Activated T-cell treated with anti-CD3 and anti-CD28 coated beads, Interleukin-2, amount 50 U/mL, for 4 hours (primary cell): ENCODE measurements around the gene TRAPPC11. TPM values are rescaled to one million over a fixed set of nuclear protein-coding genes. Genes with fewer than 3 reads are reported as not detected.

Experiments
- ATAC-seq, 2 donors: fragments of 200-7000 bp; cut with Tn5 transposase; one replicate each; pipeline ENCODE4 v1.10.0; 2021
- DNase-seq: peaks from one replicate; pipeline ENCODE4 v3.0.0-alpha.2; 2020
- H3K27me3 Mint-ChIP-seq: one replicate; pipeline ENCODE4 v1.8.0; 2021; ENCODE audit warnings: low read depth, mixed read lengths
- H3K36me3 Mint-ChIP-seq: one replicate; pipeline ENCODE4 v1.8.0; 2022; ENCODE audit warnings: mixed read lengths; ENCODE audit not compliant: insufficient read depth
- H3K4me1 Mint-ChIP-seq: one replicate; pipeline ENCODE4 v1.8.0; 2021; ENCODE audit warnings: low read depth, mixed read lengths
- H3K4me3 Mint-ChIP-seq: one replicate; pipeline ENCODE4 v1.8.0; 2021; ENCODE audit warnings: mild to moderate bottlenecking, moderate library complexity, mixed read lengths
- H3K9me3 Mint-ChIP-seq: one replicate; pipeline ENCODE4 v1.8.0; 2021; ENCODE audit warnings: mixed read lengths
- total RNA-seq, 3 donors: library from RNA; stranded (reverse); gene quantifications; one replicate each; pipeline ENCODE4 v1.2.1, GENCODE V29; 2021

Gene TRAPPC11
- total RNA-seq, 3 donors from 2014 or later: 21.2 to 24.3 (median 23.4) TPM

GRCh38 chr4:183666088-183666487, 7.0 kb downstream of the TRAPPC11 start:
- Mint-ChIP-seq H3K9me3 (no peaks in the 10 kb centered on the region), H3K4me3 (no peak overlapping the region), H3K36me3 (peaks cover 41% of the 10 kb centered on the region)

GRCh38 chr4:183670251-183670650, 11.2 kb downstream of the TRAPPC11 start:
- Mint-ChIP-seq H3K4me1 (peaks cover 2% of the 10 kb centered on the region), H3K4me3 (no peak overlapping the region), H3K27me3 (no peaks in the 10 kb centered on the region), H3K36me3 (peaks cover 38% of the 10 kb centered on the region), H3K9me3 (no peaks in the 10 kb centered on the region)
- ATAC-seq: no peak
- DNase-seq: no peak

More at GRCh38 chr4:183666088-183666487, 7.0 kb downstream of the TRAPPC11 start:
- Mint-ChIP-seq H3K4me1 (peaks cover 6% of the 10 kb centered on the region), H3K27me3 (no peaks in the 10 kb centered on the region)
- no peak for DNase-seq
- no peak for ATAC-seq

GRCh38 chr4:183670960-183671555, 12.0 kb downstream of the TRAPPC11 start:
- ATAC-seq: no peak
- Mint-ChIP-seq H3K27me3 (no peaks in the 10 kb centered on the region), H3K4me1 (no peaks in the 10 kb centered on the region), H3K36me3 (peaks cover 36% of the 10 kb centered on the region), H3K9me3 (no peaks in the 10 kb centered on the region), H3K4me3 (no peak overlapping the region)
- no peak for DNase-seq

GRCh38 chr4:183674153-183674552, 15.1 kb downstream of the TRAPPC11 start:
- H3K36me3 Mint-ChIP-seq: peaks cover 29% of the 10 kb centered on the region
- H3K27me3 Mint-ChIP-seq: no peaks in the 10 kb centered on the region
- no peaks in the 10 kb centered on the region for H3K9me3 Mint-ChIP-seq
- DNase-seq (no peak), ATAC-seq (no peak)
- no peak overlapping the region for H3K4me3 Mint-ChIP-seq
- no peaks in the 10 kb centered on the region for H3K4me1 Mint-ChIP-seq

- no peak for ATAC-seq
These were observed 16.5 kb downstream of the TRAPPC11 start for GRCh38 chr4:183675625-183676024.

GRCh38 chr4:183681119-183681518, 22.0 kb downstream of the TRAPPC11 start:
- no peak overlapping the region for H3K4me3 Mint-ChIP-seq
- peaks cover 24% of the 10 kb centered on the region for H3K36me3 Mint-ChIP-seq
- no peaks in the 10 kb centered on the region for H3K27me3 Mint-ChIP-seq

More at GRCh38 chr4:183675625-183676024, 16.5 kb downstream of the TRAPPC11 start:
- peaks cover 20% of the 10 kb centered on the region for H3K36me3 Mint-ChIP-seq
- H3K4me1 Mint-ChIP-seq: no peaks in the 10 kb centered on the region
- DNase-seq: no peak
- no peaks in the 10 kb centered on the region for H3K9me3 Mint-ChIP-seq
- no peak overlapping the region for H3K4me3 Mint-ChIP-seq
- H3K27me3 Mint-ChIP-seq: no peaks in the 10 kb centered on the region

GRCh38 chr4:183686461-183686860, 27.4 kb downstream of the TRAPPC11 start:
- Mint-ChIP-seq H3K27me3 (no peaks in the 10 kb centered on the region), H3K9me3 (no peaks in the 10 kb centered on the region), H3K4me1 (no peaks in the 10 kb centered on the region), H3K36me3 (peaks cover 32% of the 10 kb centered on the region), H3K4me3 (no peak overlapping the region)
- ATAC-seq (no peak), DNase-seq (no peak)

More at GRCh38 chr4:183681119-183681518, 22.0 kb downstream of the TRAPPC11 start:
- DNase-seq (no peak), ATAC-seq (no peak)
- no peaks in the 10 kb centered on the region for H3K9me3 Mint-ChIP-seq
- H3K4me1 Mint-ChIP-seq: no peaks in the 10 kb centered on the region

GRCh38 chr4:183688216-183688615, 29.1 kb downstream of the TRAPPC11 start:
- DNase-seq (no peak), ATAC-seq (no peak)
- H3K36me3 Mint-ChIP-seq: peaks cover 32% of the 10 kb centered on the region
- H3K27me3 Mint-ChIP-seq: no peaks in the 10 kb centered on the region
- no peaks in the 10 kb centered on the region for H3K9me3 Mint-ChIP-seq
- H3K4me3 Mint-ChIP-seq: no peak overlapping the region
- no peaks in the 10 kb centered on the region for H3K4me1 Mint-ChIP-seq

GRCh38 chr4:183691006-183691405, 31.9 kb downstream of the TRAPPC11 start:
- Mint-ChIP-seq H3K4me3 (no peak overlapping the region), H3K27me3 (no peaks in the 10 kb centered on the region), H3K4me1 (no peaks in the 10 kb centered on the region), H3K36me3 (peaks cover 38% of the 10 kb centered on the region), H3K9me3 (no peaks in the 10 kb centered on the region)
- ATAC-seq: no peak
- DNase-seq: no peak

- Mint-ChIP-seq H3K9me3 (no peaks in the 10 kb centered on the region), H3K4me1 (no peaks in the 10 kb centered on the region), H3K36me3 (peaks cover 39% of the 10 kb centered on the region), H3K27me3 (no peaks in the 10 kb centered on the region), H3K4me3 (no peak overlapping the region)
- DNase-seq (no peak), ATAC-seq (no peak)
These were observed 32.8 kb downstream of the TRAPPC11 start for GRCh38 chr4:183691897-183692296.

- Mint-ChIP-seq H3K36me3 (peaks cover 52% of the 10 kb centered on the region), H3K4me1 (no peaks in the 10 kb centered on the region), H3K27me3 (no peaks in the 10 kb centered on the region)
These were observed 39.8 kb downstream of the TRAPPC11 start for GRCh38 chr4:183698909-183699308.

GRCh38 chr4:183700407-183700806, 41.3 kb downstream of the TRAPPC11 start:
- Mint-ChIP-seq H3K4me1 (no peaks in the 10 kb centered on the region), H3K36me3 (peaks cover 56% of the 10 kb centered on the region), H3K27me3 (no peaks in the 10 kb centered on the region), H3K4me3 (no peak overlapping the region), H3K9me3 (no peaks in the 10 kb centered on the region)
- ATAC-seq (no peak), DNase-seq (no peak)

More at GRCh38 chr4:183698909-183699308, 39.8 kb downstream of the TRAPPC11 start:
- H3K4me3 Mint-ChIP-seq: no peak overlapping the region
- DNase-seq (no peak), ATAC-seq (no peak)
- no peaks in the 10 kb centered on the region for H3K9me3 Mint-ChIP-seq

GRCh38 chr4:183702492-183702891, 43.4 kb downstream of the TRAPPC11 start:
- Mint-ChIP-seq H3K36me3 (peaks cover 48% of the 10 kb centered on the region), H3K27me3 (no peaks in the 10 kb centered on the region), H3K9me3 (no peaks in the 10 kb centered on the region), H3K4me1 (no peaks in the 10 kb centered on the region), H3K4me3 (no peak overlapping the region)
- DNase-seq (no peak), ATAC-seq (no peak)

- Mint-ChIP-seq H3K36me3 (peaks cover 17% of the 10 kb centered on the region), H3K4me1 (no peaks in the 10 kb centered on the region), H3K4me3 (no peak overlapping the region), H3K27me3 (no peaks in the 10 kb centered on the region), H3K9me3 (no peaks in the 10 kb centered on the region)
- ATAC-seq (no peak), DNase-seq (no peak)
These were observed 55.5 kb downstream of the TRAPPC11 start for GRCh38 chr4:183714626-183715025.

GRCh38 chr4:183716302-183716701, 57.2 kb downstream of the TRAPPC11 start:
- no peak for DNase-seq
- Mint-ChIP-seq H3K9me3 (no peaks in the 10 kb centered on the region), H3K4me1 (peaks cover under 1% of the 10 kb centered on the region), H3K4me3 (no peak overlapping the region), H3K27me3 (no peaks in the 10 kb centered on the region), H3K36me3 (peaks cover 13% of the 10 kb centered on the region)
- ATAC-seq: no peak
